A549 (cell line): ENCODE measurements around the gene NFAM1. TPM values are rescaled to one million over a fixed set of nuclear protein-coding genes. Genes with fewer than 3 reads are reported as not detected.

Source experiments
- ATAC-seq, 2 experiments: fragments of 200-7000 bp in 1 of 2; fragments of >200 bp in 1 of 2; cut with Nextera tagmentation in 1 of 2; cut with Tn5 transposase in 1 of 2; 3 replicates each; pipeline versions ENCODE4 v1.8.0 to v1.9.1; 2018 to 2020; ENCODE audit warnings: mild to moderate bottlenecking in 1 of 2, moderate library complexity in 1 of 2
- CTCF ChIA-PET: fragments of 300-600 bp; sonication (Branson Sonifier 250); formaldehyde crosslinking; extraction: SDS; loops from one replicate; lab custom pipeline; 2021; ENCODE audit warnings: antibody characterized with exemption, inconsistent platforms; lab: Yijun Ruan, JAX
- POLR2A ChIA-PET: fragments of 350-600 bp; formaldehyde crosslinking; extraction: SDS; loops from one replicate; lab custom pipeline; 2021; ENCODE audit warnings: antibody characterized with exemption, inconsistent platforms; lab: Yijun Ruan, JAX
- DNase-seq, 2 experiments: peaks; one replicate each; pipeline versions ENCODE4 v3.0.0 to v3.0.0-alpha.2; 2011 to 2016; ENCODE audit warnings: low read depth in 1 of 2, low spot score in 1 of 2
- FAIRE-seq: peaks from 2 replicates; lab custom pipeline; 2011; peaks lifted over from hg19 to GRCh38; lab: Jason Lieb, UNC
- H3K27ac ChIP-seq, 2 experiments: fragments of >200 bp; sonication (Bioruptor Twin); formaldehyde crosslinking; 3 replicates each; pipeline ENCODE4 v1.5.1; 2016 to 2017
- H3K4me1 ChIP-seq: fragments of >200 bp; sonication (Bioruptor Twin); formaldehyde crosslinking; 3 replicates; pipeline ENCODE4 v1.6.1; 2016
- H3K4me2 ChIP-seq: fragments of >200 bp; sonication (Bioruptor Twin); formaldehyde crosslinking; 3 replicates; pipeline ENCODE4 v1.6.1; 2016
- H3K4me3 ChIP-seq: fragments of >200 bp; sonication (Bioruptor Twin); formaldehyde crosslinking; 3 replicates; pipeline ENCODE4 v1.5.1; 2016
- H3K9me3 ChIP-seq: fragments of >200 bp; sonication (Bioruptor Twin); formaldehyde crosslinking; 3 replicates; pipeline ENCODE4 v1.6.1; 2016
- BHLHE40 ChIP-seq: IDR thresholded peaks from 2 replicates; pipeline ENCODE4 v1.6.1; 2012; ENCODE audit warnings: low read depth, low read length, inconsistent platforms
- CBX2 ChIP-seq: fragments of 200-600 bp; sonication (generic); IDR thresholded peaks from 2 replicates; pipeline ENCODE4 v1.6.1; 2016; ENCODE audit warnings: low read depth, mild to moderate bottlenecking, borderline replicate concordance
- CEBPB ChIP-seq, 2 experiments: fragments of >200 bp in 1 of 2; sonication (Bioruptor Twin) in 1 of 2; formaldehyde crosslinking in 1 of 2; IDR thresholded peaks; 2 replicates each; pipeline ENCODE4 v1.6.1; 2012 to 2016
- E2F6 ChIP-seq: IDR thresholded peaks from 2 replicates; pipeline ENCODE4 v1.6.1; 2012; ENCODE audit warnings: low read depth, borderline replicate concordance
- EHF ChIP-seq: fragments of 250-450 bp; sonication (Bioruptor Pico); IDR thresholded peaks from 2 replicates; pipeline ENCODE4 v1.5.0; 2020; ENCODE audit warnings: mild to moderate bottlenecking
- EHMT2 ChIP-seq: fragments of 200-600 bp; sonication (generic); IDR thresholded peaks from 2 replicates; pipeline ENCODE4 v1.6.1; 2016; ENCODE audit warnings: antibody characterized with exemption, low read depth, mild to moderate bottlenecking, moderate library complexity
- EP300 ChIP-seq, 2 experiments: fragments of >200 bp; sonication (Bioruptor Twin); formaldehyde crosslinking; IDR thresholded peaks; 2 replicates in 1 of 2; 3 replicates in 1 of 2; pipeline ENCODE4 v1.6.1; 2016 to 2017
- ESRRA ChIP-seq: fragments of 150-350 bp; IDR thresholded peaks from 2 replicates; pipeline ENCODE4 v1.6.1; 2014; ENCODE audit warnings: mild to moderate bottlenecking, low read length, borderline replicate concordance
- GATA3 ChIP-seq: IDR thresholded peaks from 2 replicates; pipeline ENCODE4 v1.6.1; 2012; ENCODE audit warnings: borderline replicate concordance
- HOXA7 ChIP-seq: fragments of 250-450 bp; sonication (Bioruptor Pico); IDR thresholded peaks from 2 replicates; pipeline ENCODE4 v1.5.0; 2020; ENCODE audit warnings: mild to moderate bottlenecking, moderate library complexity
- KDM1A ChIP-seq: fragments of 200-600 bp; sonication (generic); IDR thresholded peaks from 2 replicates; pipeline ENCODE4 v1.6.1; 2016; ENCODE audit warnings: low read depth, mild to moderate bottlenecking
- MAFK ChIP-seq: fragments of 450-650 bp; IDR thresholded peaks from 2 replicates; pipeline ENCODE4 v1.6.1; 2014; ENCODE audit not compliant: partially characterized antibody
- MAX ChIP-seq: IDR thresholded peaks from 2 replicates; pipeline ENCODE4 v1.6.1; 2012
- MAZ ChIP-seq: fragments of 150-350 bp; IDR thresholded peaks from 2 replicates; pipeline ENCODE4 v1.6.1; 2014; ENCODE audit warnings: antibody characterized with exemption, low read depth, low read length, borderline replicate concordance
- PHF8 ChIP-seq: fragments of 200-600 bp; sonication (generic); IDR thresholded peaks from 2 replicates; pipeline ENCODE4 v1.6.1; 2016; ENCODE audit warnings: low read depth, mild to moderate bottlenecking, antibody characterized with exemption, moderate library complexity, borderline replicate concordance
- POLR2AphosphoS2 ChIP-seq: conservative IDR thresholded peaks from 2 replicates; pipeline ENCODE4 v1.6.1; 2012; ENCODE audit warnings: low read length, improper control_type of control experiment, inconsistent platforms
- RAD21 ChIP-seq, 2 experiments: fragments of >200 bp in 1 of 2; sonication (Bioruptor Twin) in 1 of 2; formaldehyde crosslinking in 1 of 2; IDR thresholded peaks in 1 of 2; conservative IDR thresholded peaks in 1 of 2; 2 replicates in 1 of 2; 3 replicates in 1 of 2; pipeline ENCODE4 v1.6.1; 2012 to 2018; ENCODE audit warnings: inconsistent platforms in 1 of 2
- RCOR1 ChIP-seq: fragments of 150-350 bp; IDR thresholded peaks from 2 replicates; pipeline ENCODE4 v1.6.1; 2014; ENCODE audit warnings: antibody characterized with exemption, low read length, low read depth
- RFX5 ChIP-seq: fragments of 450-650 bp; IDR thresholded peaks from 2 replicates; pipeline ENCODE4 v1.7.1; 2014; ENCODE audit warnings: antibody characterized with exemption, mild to moderate bottlenecking, moderate library complexity
- RNF2 ChIP-seq: fragments of 200-600 bp; sonication (generic); IDR thresholded peaks from 2 replicates; pipeline ENCODE4 v1.6.1; 2016; ENCODE audit warnings: low read depth, mild to moderate bottlenecking, antibody characterized with exemption, moderate library complexity, borderline replicate concordance
- ZFP36 ChIP-seq: fragments of 450-650 bp; IDR thresholded peaks from 2 replicates; pipeline ENCODE4 v1.6.1; 2014; ENCODE audit warnings: borderline replicate concordance; ENCODE audit not compliant: partially characterized antibody
- whole genome bisulfite sequencing: methylation state at CpG from one replicate; pipeline ENCODE4 v1.1.6; 2017; ENCODE audit errors: missing lambda C conversion rate; 5-methylcytosine and 5-hydroxymethylcytosine counted together
- polyA plus RNA-seq, 4 experiments: library from polyadenylated mRNA; depleted of rRNA in 3 of 4; stranded (reverse); fragments of >200 nt; fragmentation: RNase III in 1 of 4; extraction: RNeasy Plus Mini Kit Qiagen cat#74134 plus additional on column Dnase treatment in 1 of 4; gene quantifications; 2 replicates in 3 of 4; 3 replicates in 1 of 4; pipeline ENCODE4 v1.2.3, GENCODE V29; 2011 to 2017

NFAM1 gene
- polyA plus RNA-seq, 2 of the 4 experiments (the other 2 are of a cell fraction) = not detected

GRCh38 chr22:42419243-42419881, 12.8 kb downstream of the NFAM1 start:
- H3K4me3 ChIP-seq = no peak overlapping the region
- no peak for ATAC-seq

GRCh38 chr22:42418811-42419242, 13.4 kb downstream of the NFAM1 start:
- FAIRE-seq = no peak
- no peak for TF ChIP-seq HOXA7 (CRISPR knock-in tag)
- no peak for TF ChIP-seq ESRRA
- TF ChIP-seq CEBPB (IDR thresholded peaks at IDR 0.05) = no peak
- no peak for TF ChIP-seq RCOR1
- no peak for TF ChIP-seq RFX5
- TF ChIP-seq EHF (CRISPR knock-in tag) = no peak
- no peak for TF ChIP-seq POLR2AphosphoS2
- TF ChIP-seq KDM1A = no peak
- WGBS = 66% methylated on average over 10 of the region's 12 CpGs
- no peak overlapping the region for H3K27ac ChIP-seq
- CTCF ChIA-PET = interaction anchor here (1.3 to 2.1 kb wide), 2 partner anchors 16 to 25 kb away, joined by 4 to 5 read pairs; no protein-coding TSS in a partner anchor
- DNase-seq = no peak
- no peak for ATAC-seq
- H3K9me3 ChIP-seq = no peaks in the 10 kb centered on the region
- H3K4me1 ChIP-seq = no peaks in the 10 kb centered on the region
- no peak overlapping the region for H3K4me2 ChIP-seq
- POLR2A ChIA-PET = no interaction called here
- H3K4me3 ChIP-seq = no peak overlapping the region

More at GRCh38 chr22:42419243-42419881, 12.8 kb downstream of the NFAM1 start:
- WGBS = 91% methylated on average over 16 of the region's 18 CpGs
- FAIRE-seq (no peak), DNase-seq (no peak)
- ChIA-PET POLR2A (no interaction called here), CTCF (interaction anchor here (1.3 to 2.1 kb wide), 3 partner anchors 16 to 144 kb away, joined by 4 to 5 read pairs (median 5); no protein-coding TSS in a partner anchor)
- no peak overlapping the region for H3K27ac ChIP-seq
- no peaks in the 10 kb centered on the region for H3K4me1 ChIP-seq
- TF ChIP-seq MAFK (no peak), RNF2 (no peak), CBX2 (no peak)
- no peak overlapping the region for H3K4me2 ChIP-seq
- no peaks in the 10 kb centered on the region for H3K9me3 ChIP-seq

- ChIA-PET CTCF (interaction anchor here (0.6 to 2.1 kb wide), 4 partner anchors 13 to 113 kb away, joined by 3 to 6 read pairs (median 4); no protein-coding TSS in a partner anchor), POLR2A (no interaction called here)
- Histone ChIP-seq H3K27ac (no peak overlapping the region), H3K4me2 (no peak overlapping the region), H3K4me3 (no peak overlapping the region), H3K4me1 (no peaks in the 10 kb centered on the region), H3K9me3 (no peaks in the 10 kb centered on the region)
- TF ChIP-seq MAZ = no peak
- TF ChIP-seq EHMT2 = no peak
- no peak for TF ChIP-seq RFX5
- TF ChIP-seq PHF8 = no peak
- FAIRE-seq = no peak
- no peak for ATAC-seq
- 54% methylated on average over 8 of the region's 11 CpGs for WGBS
- no peak for DNase-seq
Measured at GRCh38 chr22:42417645-42418305, 14.4 kb downstream of the NFAM1 start.

- no peak overlapping the region for H3K4me3 ChIP-seq
- H3K9me3 ChIP-seq = no peaks in the 10 kb centered on the region
- ChIA-PET CTCF (interaction anchor here (1.3 to 2.1 kb wide), 3 partner anchors 12 to 57 kb away, joined by 3 to 6 read pairs (median 5); no protein-coding TSS in a partner anchor), POLR2A (no interaction called here)
- ATAC-seq (no peak; a peak in 1 of 6 replicates), FAIRE-seq (no peak), DNase-seq (no peak)
- 87% methylated on average over 7 of the region's 18 CpGs for WGBS
- H3K4me1 ChIP-seq = no peaks in the 10 kb centered on the region
- no peak overlapping the region for H3K4me2 ChIP-seq
- TF ChIP-seq MAZ = no peak
- no peak for TF ChIP-seq MAX
- TF ChIP-seq E2F6 = no peak
- TF ChIP-seq HOXA7 (CRISPR knock-in tag) = no peak
- TF ChIP-seq ZFP36 = no peak
- no peak for TF ChIP-seq MAFK
- TF ChIP-seq EHMT2 = no peak
- TF ChIP-seq GATA3 = no peak
- TF ChIP-seq EP300 (IDR thresholded peaks at IDR 0.05) = no peak
- no peak for TF ChIP-seq ESRRA
- no peak for TF ChIP-seq BHLHE40
- TF ChIP-seq RAD21 (conservative IDR thresholded peaks at IDR 0.05 in 1 of 2, IDR thresholded peaks at IDR 0.05 in 1 of 2) = no peak
- H3K27ac ChIP-seq = no peak overlapping the region
Measured at GRCh38 chr22:42416671-42417230, 15.5 kb downstream of the NFAM1 start.
